HG03439 (cell line): ENCODE data around the gene TMEM151B.

Experiments
- ATAC-seq: cut with Tn5 transposase; IDR thresholded peaks from one replicate; pipeline ENCODE4 v1.9.1; 2021; ENCODE audit warnings: mild to moderate bottlenecking, moderate library complexity; ENCODE audit not compliant: unreplicated experiment

Gene TMEM151B

GRCh38 chr6:44277763-44278162 is 7.5 kb downstream of the TMEM151B start:
- no peak for ATAC-seq

- no peak for ATAC-seq
Measured at GRCh38 chr6:44278315-44278714, 8.1 kb downstream of the TMEM151B start.

GRCh38 chr6:44278774-44279697 is 8.8 kb downstream of the TMEM151B start:
- no peak for ATAC-seq

- ATAC-seq, result no peak
Measured at GRCh38 chr6:44284121-44284520, 13.9 kb downstream of the TMEM151B start.

GRCh38 chr6:44284867-44285266 is 14.6 kb downstream of the TMEM151B start:
- ATAC-seq, result no peak

GRCh38 chr6:44285552-44286284 is 15.5 kb downstream of the TMEM151B start:
- no peak for ATAC-seq

GRCh38 chr6:44286285-44286565 is 16.0 kb downstream of the TMEM151B start:
- ATAC-seq, result no peak

GRCh38 chr6:44286747-44287146 is 16.5 kb downstream of the TMEM151B start:
- ATAC-seq, result no peak

- no peak for ATAC-seq
Measured at GRCh38 chr6:44289726-44290260, 19.5 kb downstream of the TMEM151B start.

GRCh38 chr6:44291841-44292240 is 21.6 kb downstream of the TMEM151B start:
- no peak for ATAC-seq

- no peak for ATAC-seq
Measured at GRCh38 chr6:44292661-44293365, 22.6 kb downstream of the TMEM151B start.

- no peak for ATAC-seq
Measured at GRCh38 chr6:44294832-44295791, 24.9 kb downstream of the TMEM151B start.

GRCh38 chr6:44297063-44298038 is 27.1 kb downstream of the TMEM151B start:
- no peak for ATAC-seq

- no peak for ATAC-seq
Measured at GRCh38 chr6:44298055-44298803, 28.0 kb downstream of the TMEM151B start.

GRCh38 chr6:44298864-44299263 is 28.6 kb downstream of the TMEM151B start:
- no peak for ATAC-seq

- ATAC-seq, result no peak
Measured at GRCh38 chr6:44300292-44300823, 30.1 kb downstream of the TMEM151B start.

GRCh38 chr6:44301106-44301505 is 30.9 kb downstream of the TMEM151B start:
- no peak for ATAC-seq
